T-helper 22 cell (primary cell): ENCODE data around the gene NEUROD2.

Source experiments
- DNase-seq: peaks from one replicate; pipeline ENCODE4 v3.0.0-alpha.2; 2020; ENCODE audit warnings: low read depth

NEUROD2 gene

GRCh38 chr17:39634384-39634871 is 26.7 kb upstream of the NEUROD2 start:
- DNase-seq = no peak

GRCh38 chr17:39633570-39634183 is 26.0 kb upstream of the NEUROD2 start:
- no peak for DNase-seq

- no peak for DNase-seq
These were observed 24.6 kb upstream of the NEUROD2 start for GRCh38 chr17:39632153-39632941.

GRCh38 chr17:39631403-39631802 is 23.7 kb upstream of the NEUROD2 start:
- DNase-seq = no peak

GRCh38 chr17:39629898-39630297 is 22.2 kb upstream of the NEUROD2 start:
- DNase-seq = no peak

- DNase-seq = no peak
These were observed 21.8 kb upstream of the NEUROD2 start for GRCh38 chr17:39629494-39629880.

- DNase-seq = no peak
These were observed 21.2 kb upstream of the NEUROD2 start for GRCh38 chr17:39628655-39629493.

- DNase-seq = no peak
These were observed 20.2 kb upstream of the NEUROD2 start for GRCh38 chr17:39627712-39628516.

GRCh38 chr17:39627047-39627711 is 19.5 kb upstream of the NEUROD2 start:
- no peak for DNase-seq

GRCh38 chr17:39626171-39627046 is 18.7 kb upstream of the NEUROD2 start, which contains the start of gene PPP1R1B:
PPP1R1B (plus strand) TSS chr17:39626952; CDS start chr17:39627393, 441 bp downstream.
- no peak for DNase-seq

- DNase-seq = no peak
These were observed 17.6 kb upstream of the NEUROD2 start for GRCh38 chr17:39625198-39625785.

GRCh38 chr17:39624313-39624712 is 16.6 kb upstream of the NEUROD2 start:
- no peak for DNase-seq

- DNase-seq = peak; percentile 57
These were observed 15.7 kb upstream of the NEUROD2 start for GRCh38 chr17:39623356-39623950.

GRCh38 chr17:39622380-39623006 is 14.8 kb upstream of the NEUROD2 start:
- DNase-seq = peak; percentile 26

- DNase-seq = peak; percentile 64
These were observed 14.0 kb upstream of the NEUROD2 start for GRCh38 chr17:39621523-39622379.

GRCh38 chr17:39619786-39620101 is 12.0 kb upstream of the NEUROD2 start:
- DNase-seq = no peak

- DNase-seq = no peak
These were observed 11.5 kb upstream of the NEUROD2 start for GRCh38 chr17:39618956-39619785.
